Ectodermal cell (in vitro differentiated cells): ENCODE measurements around the gene RAD51B.
A peak's percentile ranks its signal among the peaks of the same experiment; 100 is the strongest.

Experiments
- H3K27ac ChIP-seq: 2 replicates; pipeline ENCODE4 v1.7.0; 2013; ENCODE audit warnings: mild to moderate bottlenecking, low read depth, low read length; ENCODE audit not compliant: insufficient read depth, poor library complexity, severe bottlenecking
- H3K27me3 ChIP-seq: 2 replicates; pipeline ENCODE4 v1.7.0; 2013; ENCODE audit warnings: mild to moderate bottlenecking, low read length; ENCODE audit not compliant: insufficient read depth, control insufficient read depth, poor library complexity, severe bottlenecking
- H3K36me3 ChIP-seq: one replicate; pipeline ENCODE4 v1.7.0; 2013; ENCODE audit warnings: low read length; ENCODE audit not compliant: control insufficient read depth, insufficient read depth
- H3K4me1 ChIP-seq: one replicate; pipeline ENCODE4 v1.7.0; 2013; ENCODE audit warnings: low read length; ENCODE audit not compliant: control insufficient read depth, insufficient read depth
- H3K4me3 ChIP-seq: 2 replicates; pipeline ENCODE4 v1.7.0; 2013; ENCODE audit warnings: low read depth, low read length, control low read depth; ENCODE audit not compliant: insufficient read depth
- H3K9me3 ChIP-seq: 2 replicates; pipeline ENCODE4 v1.7.0; 2013; ENCODE audit warnings: mild to moderate bottlenecking, low read length, moderate library complexity; ENCODE audit not compliant: control insufficient read depth
- WGBS, 2 experiments: methylation state at CpG; one replicate each; pipeline ENCODE4 v1.1.7; 2013; ENCODE audit warnings: missing lambda C conversion rate in 2 of 2; 5-methylcytosine and 5-hydroxymethylcytosine counted together

RAD51B gene

DNA sequence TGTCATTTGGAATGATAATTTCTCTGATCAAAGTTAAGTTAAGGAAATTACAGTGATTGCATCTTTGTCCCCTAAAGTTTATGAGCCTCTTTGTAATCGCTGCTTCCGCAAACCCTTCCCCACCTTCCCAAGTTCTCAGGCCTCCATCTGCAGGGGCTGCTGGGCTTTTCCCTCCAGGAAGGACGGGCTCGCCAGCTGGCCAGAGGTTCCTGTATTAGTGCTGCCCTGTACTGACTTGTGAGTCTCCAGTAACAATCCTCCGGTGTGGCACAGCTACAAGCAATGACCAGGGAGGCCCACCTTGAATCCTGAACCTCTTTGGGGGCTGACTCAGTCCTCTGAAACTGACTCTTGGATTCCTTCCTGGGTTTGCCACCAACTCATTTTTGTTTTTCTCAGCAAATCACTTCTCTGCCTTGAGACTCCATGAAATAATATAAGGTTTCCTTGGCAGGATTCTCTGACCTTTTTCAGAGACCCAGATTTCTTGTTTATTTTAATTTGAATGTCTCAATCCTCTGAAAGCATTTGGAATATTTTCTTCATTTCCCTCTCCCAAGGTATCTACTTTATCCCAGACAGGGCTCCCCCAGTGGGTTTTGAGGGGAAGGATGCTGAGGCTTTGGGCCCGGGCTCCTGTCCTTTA, 574.7 kb downstream of the RAD51B start:
- Histone ChIP-seq H3K4me3 (no peak overlapping the region), H3K36me3 (no peaks in the 10 kb centered on the region), H3K9me3 (no peaks in the 10 kb centered on the region), H3K4me1 (peaks cover 49% of the 10 kb centered on the region), H3K27ac (peak overlapping the region; percentile 75), H3K27me3 (no peaks in the 10 kb centered on the region)
- WGBS, 2 experiments, result 81 to 85% methylated on average over 6 of the region's 6 CpGs

DNA sequence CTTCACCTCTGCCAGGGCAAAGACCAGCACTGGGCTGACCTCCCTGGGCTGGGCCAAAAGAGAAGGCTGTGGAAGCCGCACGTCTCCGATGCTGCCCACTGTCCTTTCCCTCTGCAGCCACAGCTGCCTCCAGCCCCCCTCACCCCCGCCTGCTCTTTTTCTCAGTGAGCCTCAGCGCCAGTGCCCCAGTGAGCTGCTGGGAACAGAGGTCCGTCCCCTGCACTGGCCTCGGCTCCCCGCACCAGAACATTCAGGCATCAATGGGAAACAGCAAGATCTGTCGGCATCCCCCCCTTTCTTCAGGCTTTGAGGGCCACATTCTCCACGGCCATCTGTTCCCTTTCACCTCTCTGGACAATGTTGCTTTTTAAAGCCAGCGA, 575.2 kb downstream of the RAD51B start:
- WGBS, 2 experiments, result 6 to 7% methylated on average over 11 of the region's 11 CpGs
- H3K4me3 ChIP-seq, result no peak overlapping the region
- peaks cover 49% of the 10 kb centered on the region for H3K4me1 ChIP-seq

DNA sequence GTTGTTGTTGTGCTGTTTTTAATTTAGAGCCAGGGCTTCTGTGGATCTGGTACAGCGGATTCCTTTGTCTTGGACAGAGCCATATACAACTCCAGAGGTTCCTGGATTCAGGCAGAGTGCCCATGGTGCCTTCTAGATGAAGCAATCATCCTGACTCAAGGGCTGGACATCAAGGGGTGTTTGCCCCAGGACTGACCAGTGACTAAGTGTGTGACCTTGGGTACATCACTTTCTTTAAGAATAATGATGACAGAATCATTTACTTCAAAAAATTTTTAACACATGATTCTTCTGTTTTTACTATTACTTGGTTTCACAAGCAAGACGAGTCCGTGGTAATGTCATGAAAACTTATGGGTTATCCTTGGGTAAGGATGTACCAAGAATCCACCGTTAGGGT, 576.0 kb downstream of the RAD51B start:
- no peaks in the 10 kb centered on the region for H3K9me3 ChIP-seq
- no peaks in the 10 kb centered on the region for H3K36me3 ChIP-seq
- H3K27me3 ChIP-seq, result no peaks in the 10 kb centered on the region
- no peak overlapping the region for H3K4me3 ChIP-seq
- H3K27ac ChIP-seq, result peak overlapping the region; percentile 75
- H3K4me1 ChIP-seq, result peaks cover 55% of the 10 kb centered on the region
- 91 to 94% methylated on average over 4 of the region's 4 CpGs for WGBS, 2 experiments

More for the DNA sequence above, 575.2 kb downstream of the RAD51B start:
- Histone ChIP-seq H3K36me3 (no peaks in the 10 kb centered on the region), H3K27me3 (no peaks in the 10 kb centered on the region), H3K27ac (peak overlapping the region; percentile 75), H3K9me3 (no peaks in the 10 kb centered on the region)

DNA sequence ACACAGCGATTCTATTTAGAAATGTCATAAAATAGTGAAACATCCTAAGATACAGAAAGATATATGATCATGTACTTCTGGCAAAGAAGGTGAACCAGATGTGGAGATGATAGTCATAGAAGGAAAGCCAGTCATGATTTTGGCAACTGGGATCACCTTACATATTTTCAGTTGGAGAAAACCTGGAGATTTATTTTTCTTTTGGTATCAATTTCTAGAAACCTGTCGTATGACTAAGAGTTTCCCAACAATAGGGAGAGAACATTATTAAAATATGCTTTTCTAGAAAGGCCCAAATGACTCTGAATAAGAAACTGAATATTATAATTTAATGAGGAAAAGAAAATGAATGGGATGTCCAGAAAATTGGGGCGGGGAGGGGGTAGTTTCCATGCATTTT, 576.9 kb downstream of the RAD51B start:
- Histone ChIP-seq H3K27ac (no peak overlapping the region), H3K36me3 (no peaks in the 10 kb centered on the region), H3K4me1 (peaks cover 63% of the 10 kb centered on the region), H3K9me3 (no peaks in the 10 kb centered on the region), H3K27me3 (no peaks in the 10 kb centered on the region), H3K4me3 (no peak overlapping the region)
- WGBS, 2 experiments, result 85 to 91% methylated on average over 2 to 3 of the region's 3 CpGs

DNA sequence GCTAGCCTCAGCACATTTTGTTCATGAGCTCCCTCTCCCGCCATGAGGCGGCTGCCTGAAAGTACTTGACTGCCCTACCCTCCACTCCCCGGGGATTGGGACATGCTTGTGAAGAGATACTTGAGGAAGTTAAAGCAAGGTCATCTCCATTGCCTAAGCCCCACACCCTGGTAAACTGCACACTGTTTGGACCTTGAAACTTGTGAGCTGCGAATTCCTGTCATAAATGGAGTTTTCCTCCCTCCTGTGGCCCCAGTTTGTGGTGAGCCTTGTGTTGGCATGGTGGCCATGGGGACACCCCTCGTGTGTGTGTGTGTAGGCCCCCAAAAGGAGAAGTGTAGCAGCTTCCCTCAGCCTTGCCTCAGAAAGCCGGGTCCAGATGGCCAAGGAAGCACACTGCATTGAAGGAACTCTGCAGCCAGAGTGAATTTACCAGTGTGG, 577.8 kb downstream of the RAD51B start:
- no peak overlapping the region for H3K27ac ChIP-seq
- WGBS, 2 experiments, result 90 to 94% methylated on average over 6 of the region's 6 CpGs
- H3K4me1 ChIP-seq, result peaks cover 59% of the 10 kb centered on the region
- H3K27me3 ChIP-seq, result no peaks in the 10 kb centered on the region
- H3K4me3 ChIP-seq, result no peak overlapping the region
- no peaks in the 10 kb centered on the region for H3K36me3 ChIP-seq
- no peaks in the 10 kb centered on the region for H3K9me3 ChIP-seq

DNA sequence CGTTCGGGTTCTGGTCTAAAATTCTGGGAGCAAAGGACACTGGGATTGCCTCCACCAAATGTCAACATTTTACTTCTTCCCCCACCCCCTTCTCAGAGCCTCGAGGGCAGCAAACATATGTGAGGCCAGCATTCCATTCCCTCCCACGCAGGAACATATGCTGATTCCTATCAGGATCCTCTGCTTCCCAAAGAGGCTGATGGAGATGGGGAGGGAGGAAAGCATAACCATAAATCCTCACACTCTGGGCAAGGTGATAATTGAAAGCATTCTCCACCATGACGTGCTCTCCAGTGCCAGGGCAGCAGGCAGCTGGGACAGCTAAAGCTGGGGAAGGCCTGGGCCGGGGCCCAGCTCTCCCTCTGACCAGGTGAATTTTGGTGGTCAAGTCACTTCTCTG, 578.2 kb downstream of the RAD51B start:
- Histone ChIP-seq H3K4me1 (peaks cover 55% of the 10 kb centered on the region), H3K9me3 (no peaks in the 10 kb centered on the region), H3K27me3 (no peaks in the 10 kb centered on the region), H3K27ac (no peak overlapping the region), H3K36me3 (no peaks in the 10 kb centered on the region), H3K4me3 (no peak overlapping the region)
- 75 to 79% methylated on average over 6 of the region's 6 CpGs for whole genome bisulfite sequencing, 2 experiments

DNA sequence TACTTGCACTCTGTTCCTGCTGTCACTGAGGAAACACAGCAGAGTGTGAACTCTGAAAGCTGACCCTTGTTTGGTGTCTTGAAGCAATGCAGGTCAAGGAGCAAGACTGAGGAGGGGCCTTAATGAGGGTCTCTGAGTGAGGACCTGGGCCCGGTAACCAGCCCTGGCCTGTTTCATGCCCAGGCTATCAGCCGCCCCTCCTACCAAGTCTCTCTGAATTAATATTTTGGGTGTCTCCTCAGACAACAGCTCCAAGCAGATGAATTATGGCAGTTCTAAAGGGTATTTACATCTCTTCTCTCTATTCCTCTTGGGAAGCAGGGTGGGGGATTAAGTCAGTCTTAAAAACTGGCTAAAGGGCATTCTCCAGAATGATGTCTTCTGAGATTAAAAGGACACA, 578.8 kb downstream of the RAD51B start:
- no peak overlapping the region for H3K27ac ChIP-seq

DNA sequence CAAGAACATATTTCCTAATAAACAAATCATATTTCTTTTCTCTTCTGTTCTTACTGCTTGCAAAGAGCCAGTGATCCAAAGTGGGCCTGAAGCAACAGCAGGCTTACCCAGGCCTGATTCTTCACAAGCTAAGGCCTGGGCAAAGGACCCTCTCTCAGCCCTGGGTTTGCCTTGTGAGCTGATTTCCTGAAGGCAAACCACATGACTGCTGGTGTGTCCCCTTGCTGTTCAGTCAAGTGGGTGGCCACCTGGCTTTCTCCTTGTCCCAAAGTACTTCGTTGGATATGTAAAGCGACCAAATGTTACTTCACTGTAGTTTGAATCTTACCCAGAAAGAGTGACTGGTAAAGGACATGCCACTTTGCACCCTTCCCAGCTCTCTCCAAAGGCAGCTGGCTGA, 580.4 kb downstream of the RAD51B start:
- H3K4me1 ChIP-seq, result peaks cover 36% of the 10 kb centered on the region
- no peak overlapping the region for H3K4me3 ChIP-seq
- 88 to 92% methylated on average over 2 of the region's 2 CpGs for WGBS, 2 experiments
- H3K27me3 ChIP-seq, result no peaks in the 10 kb centered on the region
- H3K36me3 ChIP-seq, result no peaks in the 10 kb centered on the region
- H3K27ac ChIP-seq, result no peak overlapping the region
- no peaks in the 10 kb centered on the region for H3K9me3 ChIP-seq

More for the DNA sequence above, 578.8 kb downstream of the RAD51B start:
- no peaks in the 10 kb centered on the region for H3K27me3 ChIP-seq
- no peaks in the 10 kb centered on the region for H3K9me3 ChIP-seq
- WGBS, 2 experiments, result 92 to 93% methylated on average over 2 of the region's 2 CpGs
- H3K4me3 ChIP-seq, result no peak overlapping the region
- no peaks in the 10 kb centered on the region for H3K36me3 ChIP-seq
- H3K4me1 ChIP-seq, result peaks cover 49% of the 10 kb centered on the region

DNA sequence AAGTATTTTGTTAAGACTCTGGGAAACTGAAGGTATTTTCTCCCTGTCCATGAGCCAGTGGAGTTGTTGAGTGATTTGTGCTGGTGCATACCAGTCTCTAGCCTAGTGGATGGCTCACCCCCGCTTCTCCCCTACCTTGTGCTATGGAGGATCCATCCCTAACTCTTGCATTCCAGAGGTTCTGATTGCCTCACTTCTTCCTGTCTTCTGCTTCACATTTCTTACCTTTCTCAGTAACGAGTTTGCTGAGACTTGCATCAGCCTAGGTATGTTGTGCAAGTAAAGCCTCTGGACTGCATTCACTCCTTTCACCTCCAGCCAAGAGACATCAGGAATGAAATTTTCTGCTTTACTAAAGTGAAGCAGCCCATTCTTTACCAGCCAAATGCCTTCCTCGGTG, 581.7 kb downstream of the RAD51B start:
- WGBS, 2 experiments, result 91 to 95% methylated on average over 3 of the region's 3 CpGs
- H3K4me3 ChIP-seq, result no peak overlapping the region
- H3K27me3 ChIP-seq, result no peaks in the 10 kb centered on the region
- H3K9me3 ChIP-seq, result no peaks in the 10 kb centered on the region
- no peak overlapping the region for H3K27ac ChIP-seq
- H3K36me3 ChIP-seq, result no peaks in the 10 kb centered on the region
- H3K4me1 ChIP-seq, result peaks cover 27% of the 10 kb centered on the region

DNA sequence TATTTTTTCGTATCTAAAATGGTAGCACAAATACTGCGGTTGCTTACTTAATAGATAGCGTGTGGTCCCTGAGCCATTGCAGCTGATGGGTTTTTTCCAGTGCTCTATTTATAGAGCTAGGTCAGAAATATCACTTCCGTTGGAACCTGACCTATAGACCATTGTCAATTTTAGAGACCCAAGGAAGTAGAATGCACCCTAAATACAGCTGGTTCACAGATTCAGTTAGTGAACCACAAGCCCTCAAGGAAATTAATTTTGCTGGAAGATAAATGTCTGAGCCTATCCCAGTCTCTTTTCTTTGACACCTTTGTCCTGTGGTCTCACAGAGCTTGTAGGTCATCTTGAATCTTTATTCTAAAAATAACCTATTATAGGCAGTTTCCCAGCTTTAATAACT, 582.3 kb downstream of the RAD51B start:
- no peak overlapping the region for H3K4me3 ChIP-seq
- H3K9me3 ChIP-seq, result no peaks in the 10 kb centered on the region
- H3K27ac ChIP-seq, result no peak overlapping the region
- no peaks in the 10 kb centered on the region for H3K36me3 ChIP-seq
- H3K4me1 ChIP-seq, result peaks cover 25% of the 10 kb centered on the region
- 93 to 97% methylated on average over 4 of the region's 4 CpGs for WGBS, 2 experiments
- H3K27me3 ChIP-seq, result no peaks in the 10 kb centered on the region
